WTC11 (cell line): ENCODE data around the gene CRADD. TPM values are rescaled to one million over a fixed set of nuclear protein-coding genes. Genes with fewer than 3 reads are reported as not detected.

Source experiments
- ATAC-seq: fragments of 200-7000 bp; cut with Tn5 transposase; 2 replicates; pipeline ENCODE4 v1.10.0; 2021; ENCODE audit warnings: mild to moderate bottlenecking, moderate library complexity
- CTCF ChIA-PET: fragments of 300-600 bp; sonication (Branson Sonifier 250); formaldehyde crosslinking; loops from one replicate; lab custom pipeline; 2021; ENCODE audit warnings: antibody characterized with exemption; lab: Charles Lee
- POLR2A ChIA-PET: fragments of 350-600 bp; sonication (Branson Sonifier 250); formaldehyde crosslinking; loops from one replicate; lab custom pipeline; 2021; ENCODE audit warnings: antibody characterized with exemption; lab: Charles Lee
- DNase-seq: peaks from one replicate; pipeline ENCODE4 v3.0.0; 2021; ENCODE audit warnings: low spot score
- H3K27ac Mint-ChIP-seq: 2 replicates; pipeline ENCODE4 v1.8.0; 2021; ENCODE audit warnings: mixed read lengths
- H3K27me3 Mint-ChIP-seq: 2 replicates; pipeline ENCODE4 v1.8.0; 2021; ENCODE audit warnings: low read depth, mild to moderate bottlenecking, moderate library complexity, mixed read lengths
- H3K36me3 Mint-ChIP-seq: 2 replicates; pipeline ENCODE4 v1.8.0; 2021; ENCODE audit warnings: mixed read lengths
- H3K4me1 Mint-ChIP-seq: 2 replicates; pipeline ENCODE4 v1.8.0; 2022; ENCODE audit warnings: mixed read lengths
- H3K4me3 Mint-ChIP-seq: 2 replicates; pipeline ENCODE4 v1.8.0; 2021; ENCODE audit warnings: mild to moderate bottlenecking, moderate library complexity, mixed read lengths
- H3K9me3 Mint-ChIP-seq: 2 replicates; pipeline ENCODE4 v1.8.0; 2021; ENCODE audit warnings: mixed read lengths
- ATF1 ChIP-seq: sonication (generic); formaldehyde crosslinking; IDR thresholded peaks from 2 replicates; pipeline ENCODE4 v1.8.1; 2023; ENCODE audit warnings: mild to moderate bottlenecking, moderate library complexity, missing genetic modification reagents
- ATF3 ChIP-seq: sonication (generic); formaldehyde crosslinking; conservative IDR thresholded peaks from 2 replicates; pipeline ENCODE4 v1.8.1; 2022; ENCODE audit warnings: mild to moderate bottlenecking, missing genetic modification reagents
- CTCF ChIP-seq: fragments of 200-600 bp; IDR thresholded peaks from 2 replicates; pipeline ENCODE4 v1.8.0; 2022; ENCODE audit warnings: antibody characterized with exemption
- E2F1 ChIP-seq: sonication (generic); formaldehyde crosslinking; IDR thresholded peaks from 2 replicates; pipeline ENCODE4 v1.8.0; 2022; ENCODE audit warnings: mild to moderate bottlenecking, missing genetic modification reagents
- MYBL2 ChIP-seq: sonication (generic); formaldehyde crosslinking; IDR thresholded peaks from 2 replicates; pipeline ENCODE4 v1.8.1; 2023; ENCODE audit warnings: mild to moderate bottlenecking, moderate library complexity, missing genetic modification reagents
- PRRX2 ChIP-seq: fragments of 250-450 bp; sonication (Bioruptor Pico); IDR thresholded peaks from 2 replicates; pipeline ENCODE4 v1.8.0; 2021; ENCODE audit warnings: mild to moderate bottlenecking
- TEAD1 ChIP-seq: sonication (generic); formaldehyde crosslinking; IDR thresholded peaks from 2 replicates; pipeline ENCODE4 v1.8.0; 2022; ENCODE audit warnings: mild to moderate bottlenecking, missing genetic modification reagents
- TEAD4 ChIP-seq: sonication (generic); formaldehyde crosslinking; IDR thresholded peaks from 2 replicates; pipeline ENCODE4 v1.8.0; 2022; ENCODE audit warnings: mild to moderate bottlenecking, missing genetic modification reagents
- USF2 ChIP-seq: sonication (generic); formaldehyde crosslinking; IDR thresholded peaks from 2 replicates; pipeline ENCODE4 v1.8.1; 2023; ENCODE audit warnings: mild to moderate bottlenecking, missing genetic modification reagents, moderate library complexity
- ZNF423 ChIP-seq: fragments of 250-450 bp; sonication (Bioruptor Pico); IDR thresholded peaks from 2 replicates; pipeline ENCODE4 v2.1.2; 2022; ENCODE audit warnings: mild to moderate bottlenecking, moderate library complexity
- ZNF425 ChIP-seq: fragments of 250-450 bp; sonication (Bioruptor Pico); conservative IDR thresholded peaks from 2 replicates; pipeline ENCODE4 v1.9.0; 2021; ENCODE audit warnings: mild to moderate bottlenecking
- ZNF671 ChIP-seq: fragments of 250-450 bp; sonication (Bioruptor Pico); IDR thresholded peaks from 2 replicates; pipeline ENCODE4 v1.8.0; 2021; ENCODE audit warnings: mild to moderate bottlenecking
- total RNA-seq: library from RNA; stranded (reverse); gene quantifications from 3 replicates; pipeline ENCODE4 v1.2.3, GENCODE V29; 2021

CRADD gene
- total RNA-seq, 1 experiment from 2014 or later = 11.6 TPM

GRCh38 chr12:93819050-93819491 is 141.9 kb downstream of the CRADD start (continued):
- TF ChIP-seq ZNF671 (CRISPR knock-in tag) = no peak
- no peak for TF ChIP-seq MYBL2 (CRISPR knock-in tag)
- TF ChIP-seq PRRX2 = no peak
- TF ChIP-seq, all 79 proteins: peak for 0

- peaks cover 10% of the 10 kb centered on the region for H3K27me3 Mint-ChIP-seq
- no peak overlapping the region for H3K4me3 Mint-ChIP-seq
- ATAC-seq = no peak
- ChIA-PET CTCF (interaction anchor here (0.7 to 2.8 kb wide), 6 partner anchors 10 to 278 kb away, joined by 3 to 25 read pairs (median 4); no protein-coding TSS in a partner anchor), POLR2A (interaction anchor here (0.5 kb wide), 1 partner anchor 247 kb away, joined by 3 read pairs; no protein-coding TSS in a partner anchor)
- no peaks in the 10 kb centered on the region for H3K9me3 Mint-ChIP-seq
- TF ChIP-seq CTCF = no peak
- TF ChIP-seq ZNF425 (CRISPR knock-in tag) = no peak
- no peak for TF ChIP-seq ATF1 (CRISPR knock-in tag)
- TF ChIP-seq E2F1 (CRISPR knock-in tag) = no peak
- no peak overlapping the region for H3K27ac Mint-ChIP-seq
- no peaks in the 10 kb centered on the region for H3K36me3 Mint-ChIP-seq
- H3K4me1 Mint-ChIP-seq = peaks cover 6% of the 10 kb centered on the region; the same call in 1 of the 2 replicates
- no peak for DNase-seq
These were observed 146.6 kb downstream of the CRADD start for GRCh38 chr12:93823616-93824391.

- TF ChIP-seq TEAD4 (CRISPR knock-in tag) (0 out of 2 replicates have a peak, but pooled peaks have one; percentile 26), ZNF423 (CRISPR knock-in tag) (peak; percentile 65; the same call in 1 of the 2 replicates), USF2 (CRISPR knock-in tag) (no peak), ATF3 (CRISPR knock-in tag) (no peak), TEAD1 (peak; percentile 80; the same call in 1 of the 2 replicates)
- TF ChIP-seq, all 79 proteins: peak for 3
- Mint-ChIP-seq H3K36me3 (no peaks in the 10 kb centered on the region), H3K27me3 (peaks cover 10% of the 10 kb centered on the region), H3K9me3 (no peaks in the 10 kb centered on the region), H3K27ac (no peak overlapping the region), H3K4me3 (no peak overlapping the region), H3K4me1 (peaks cover 10% of the 10 kb centered on the region; the same call in 1 of the 2 replicates)
- CTCF ChIA-PET = interaction anchor here (0.8 to 2.8 kb wide), 8 partner anchors 11 to 277 kb away, joined by 3 to 25 read pairs (median 4); no protein-coding TSS in a partner anchor
- POLR2A ChIA-PET = no interaction called here
- DNase-seq (peak; percentile 68), ATAC-seq (peak; percentile 91)
These were observed 147.6 kb downstream of the CRADD start for GRCh38 chr12:93824514-93825500.
